Measurements from ENCODE around the gene DCAF5. TPM values are rescaled to one million over a fixed set of nuclear protein-coding genes. Genes with fewer than 3 reads are reported as not detected.

DCAF5 gene
- total and polyA plus RNA-seq, 9 donors: 24.9 to 50.1 (median 42.4) TPM

- peak in 2 of 5 donors; percentile 47 to 56 for DNase-seq
- WGBS, 3 donors: 77 to 91% (median 83%) methylated on average over 3 of the region's 3 CpGs
- Histone ChIP-seq H3K4me1 (ENCODE audit: insufficient read depth) (peaks cover 48% of the 10 kb centered on the region), H3K4me3 (no peak overlapping the region), H3K27ac (no peak overlapping the region), H3K27me3 (no peaks in the 10 kb centered on the region), H3K36me3 (no peaks in the 10 kb centered on the region), H3K9me3 (no peaks in the 10 kb centered on the region)
- no peak for TF ChIP-seq CTCF (IDR thresholded peaks at IDR 0.05)
- intact Hi-C loops (cut with DNase I): loop anchor here in 2 of 4 donors (10.0 kb wide), 2 partner anchors 64 to 74 kb away; partner anchors contain the start of gene ACTN1 (in 1 of the 2)
Observed at GRCh38 chr14:69048456-69048855, 104.5 kb downstream of the DCAF5 start.

- H3K27me3 ChIP-seq: no peaks in the 10 kb centered on the region
- H3K4me3 ChIP-seq: no peak overlapping the region
- 90 to 100% (median 94%) methylated on average over 1 of the region's 1 CpG for WGBS, 3 donors
- DNase-seq: no peak
- TF ChIP-seq POLR2A (IDR thresholded peaks at IDR 0.05) (no peak), EP300 (IDR thresholded peaks at IDR 0.05) (no peak), CTCF (IDR thresholded peaks at IDR 0.05) (no peak)
- no peaks in the 10 kb centered on the region for H3K36me3 ChIP-seq
- H3K4me1 ChIP-seq (ENCODE audit: insufficient read depth): peaks cover 48% of the 10 kb centered on the region
- peak overlapping the region in 1 of 2 donors; percentile 13 for H3K27ac ChIP-seq
- intact Hi-C loops (cut with DNase I): loop anchor here in 2 of 4 donors (10.0 kb wide), 2 partner anchors 62 to 72 kb away; partner anchors contain the start of gene ACTN1 (in 1 of the 2)
- no peaks in the 10 kb centered on the region for H3K9me3 ChIP-seq
Observed at GRCh38 chr14:69047255-69047654, 105.7 kb downstream of the DCAF5 start.

- Histone ChIP-seq H3K9me3 (no peaks in the 10 kb centered on the region), H3K27ac (peak overlapping the region in 1 of 2 donors; percentile 63), H3K27me3 (no peaks in the 10 kb centered on the region), H3K4me3 (no peak overlapping the region), H3K4me1 (ENCODE audit: insufficient read depth) (peaks cover 45% of the 10 kb centered on the region), H3K36me3 (no peaks in the 10 kb centered on the region)
- DNase-seq: peak in 4 of 5 donors; percentile 37 to 65 (median 50)
- intact Hi-C loops (cut with DNase I): loop anchor here in 2 of 4 donors (10.0 kb wide), 2 partner anchors 62 to 72 kb away; partner anchors contain the start of gene ACTN1 (in 1 of the 2)
- no peak for TF ChIP-seq POLR2A (IDR thresholded peaks at IDR 0.05)
- no peak for TF ChIP-seq CTCF (IDR thresholded peaks at IDR 0.05)
- no peak for TF ChIP-seq EP300 (IDR thresholded peaks at IDR 0.05)
- 2 to 6% (median 5%) methylated on average over 7 of the region's 7 CpGs for WGBS, 3 donors
Observed at GRCh38 chr14:69046476-69046860, 106.5 kb downstream of the DCAF5 start.

GRCh38 chr14:69045857-69046475 is 107.0 kb downstream of the DCAF5 start:
- DNase-seq: peak in 4 of 5 donors; percentile 39 to 49 (median 44)
- whole genome bisulfite sequencing, 3 donors: 14 to 19% (median 19%) methylated on average over 7 of the region's 7 CpGs
- Histone ChIP-seq H3K4me1 (ENCODE audit: insufficient read depth) (peaks cover 43% of the 10 kb centered on the region), H3K27me3 (no peaks in the 10 kb centered on the region), H3K36me3 (no peaks in the 10 kb centered on the region), H3K4me3 (no peak overlapping the region), H3K9me3 (no peaks in the 10 kb centered on the region), H3K27ac (peak overlapping the region in 1 of 2 donors; percentile 63)
- TF ChIP-seq CTCF (IDR thresholded peaks at IDR 0.05) (no peak), EP300 (IDR thresholded peaks at IDR 0.05) (no peak), POLR2A (IDR thresholded peaks at IDR 0.05) (no peak)
- intact Hi-C loops (cut with DNase I): loop anchor here in 2 of 4 donors (10.0 kb wide), 2 partner anchors 61 to 71 kb away; partner anchors contain the start of gene ACTN1 (in 1 of the 2)

Data from ovary (tissue), 9 donors.